Sigmoid colon (tissue), 4 donors: ENCODE results near the gene CPLX1.

Source experiments
- POLR2A ChIP-seq, 2 donors: fragments of 450-650 bp; IDR thresholded peaks; one replicate each; pipeline ENCODE4 v1.6.1; 2016; ENCODE audit warnings: antibody characterized with exemption in 2 of 2, mild to moderate bottlenecking in 2 of 2, moderate library complexity in 2 of 2
- POLR2AphosphoS5 ChIP-seq, 4 donors: sonication (generic); formaldehyde crosslinking; IDR thresholded peaks; one replicate each; pipeline ENCODE4 v1.6.1; 2017; ENCODE audit warnings: antibody characterized with exemption in 4 of 4
- TF ChIP-seq, protein P1 (sequence below), 4 experiments: fragments of 450-650 bp in 3 of 4; fragments of 200-600 bp in 1 of 4; IDR thresholded peaks; one replicate each; pipeline ENCODE4 v1.5.1; 2016 to 2019; ENCODE audit warnings: antibody characterized with exemption in 4 of 4, mild to moderate bottlenecking in 3 of 4, moderate library complexity in 2 of 4

DNA sequence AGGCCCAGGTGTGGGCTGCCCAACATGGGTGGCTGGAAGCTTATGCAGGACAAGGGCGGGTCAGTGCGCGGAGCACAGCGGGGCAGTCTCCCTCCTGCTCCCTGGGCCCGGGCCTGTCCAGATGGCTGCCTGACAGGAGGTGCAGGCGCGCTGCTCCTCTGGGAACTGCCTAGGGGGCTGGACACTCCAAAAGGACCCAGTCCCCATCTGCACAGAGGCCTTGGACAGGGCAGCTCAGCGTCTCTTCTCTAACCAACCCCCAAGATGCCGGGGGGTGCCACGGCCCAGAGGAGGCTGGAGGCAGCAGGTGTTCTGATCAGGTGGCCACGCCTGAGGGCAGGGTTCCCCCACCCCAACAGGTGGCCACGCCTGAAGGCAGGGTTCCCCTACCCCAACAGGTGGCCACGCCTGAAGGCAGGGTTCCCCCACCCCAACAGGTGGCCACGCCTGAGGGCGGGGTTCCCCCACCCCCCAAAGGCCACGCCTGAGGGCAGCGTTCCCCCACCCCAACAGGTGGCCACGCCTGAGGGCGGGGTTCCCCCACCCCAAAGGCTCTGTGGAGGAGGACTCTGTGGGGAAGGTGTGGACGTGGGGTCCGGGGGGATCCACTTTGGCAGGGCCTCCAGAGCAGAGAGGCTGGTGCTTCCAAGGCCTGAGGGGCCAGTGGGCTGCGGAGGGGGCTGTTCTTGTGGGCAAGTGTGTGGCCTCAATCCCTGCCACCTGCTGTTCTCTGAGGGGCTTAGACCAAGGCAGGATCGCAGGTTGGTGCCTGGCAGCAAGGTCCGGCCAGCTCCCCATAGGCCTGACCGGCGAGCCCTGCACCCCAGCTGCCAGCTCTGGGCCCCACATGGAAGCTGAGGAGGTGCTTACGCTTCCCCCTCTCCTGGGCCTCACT lies 36.1 kb downstream of the CPLX1 start:
- TF ChIP-seq, protein P1, sequence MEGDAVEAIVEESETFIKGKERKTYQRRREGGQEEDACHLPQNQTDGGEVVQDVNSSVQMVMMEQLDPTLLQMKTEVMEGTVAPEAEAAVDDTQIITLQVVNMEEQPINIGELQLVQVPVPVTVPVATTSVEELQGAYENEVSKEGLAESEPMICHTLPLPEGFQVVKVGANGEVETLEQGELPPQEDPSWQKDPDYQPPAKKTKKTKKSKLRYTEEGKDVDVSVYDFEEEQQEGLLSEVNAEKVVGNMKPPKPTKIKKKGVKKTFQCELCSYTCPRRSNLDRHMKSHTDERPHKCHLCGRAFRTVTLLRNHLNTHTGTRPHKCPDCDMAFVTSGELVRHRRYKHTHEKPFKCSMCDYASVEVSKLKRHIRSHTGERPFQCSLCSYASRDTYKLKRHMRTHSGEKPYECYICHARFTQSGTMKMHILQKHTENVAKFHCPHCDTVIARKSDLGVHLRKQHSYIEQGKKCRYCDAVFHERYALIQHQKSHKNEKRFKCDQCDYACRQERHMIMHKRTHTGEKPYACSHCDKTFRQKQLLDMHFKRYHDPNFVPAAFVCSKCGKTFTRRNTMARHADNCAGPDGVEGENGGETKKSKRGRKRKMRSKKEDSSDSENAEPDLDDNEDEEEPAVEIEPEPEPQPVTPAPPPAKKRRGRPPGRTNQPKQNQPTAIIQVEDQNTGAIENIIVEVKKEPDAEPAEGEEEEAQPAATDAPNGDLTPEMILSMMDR (IDR thresholded peaks at IDR 0.05): no peak
- TF ChIP-seq POLR2AphosphoS5 (IDR thresholded peaks at IDR 0.05) (no peak), POLR2A (IDR thresholded peaks at IDR 0.05) (no peak)
